T-helper 22 cell (primary cell): ENCODE results near the gene EMSY.
"Not testable (repeated sequence)": the region's sequence is repeated elsewhere in the genome, so short reads cannot be mapped to it uniquely, and the experiment has no call there.

Experiments used
- DNase-seq: peaks from one replicate; pipeline ENCODE4 v3.0.0-alpha.2; 2020; ENCODE audit warnings: low read depth

Gene EMSY

GRCh38 chr11:76574406-76574805 lies 129.6 kb downstream of the EMSY start:
- DNase-seq: no peak

DNA sequence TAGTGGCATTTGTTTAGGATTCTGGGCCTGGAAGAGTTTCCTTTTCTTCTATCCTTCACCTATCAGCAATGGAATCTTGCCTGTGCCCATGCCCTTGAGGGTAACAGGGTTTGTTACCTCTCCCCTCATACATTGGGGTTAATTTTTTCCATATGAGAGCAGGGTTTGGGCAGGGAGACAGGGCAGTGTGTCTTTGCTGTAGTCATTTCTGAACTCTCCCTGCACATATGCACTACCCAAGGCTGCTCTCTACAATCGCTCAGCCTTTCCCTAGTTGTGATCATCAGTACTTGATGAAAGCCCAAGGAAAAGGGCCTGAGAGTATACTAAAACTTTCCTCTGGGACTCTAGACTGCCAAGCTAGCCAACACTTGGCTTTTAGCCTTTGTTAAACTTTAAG lies 130.1 kb downstream of the EMSY start:
- DNase-seq: no peak

GRCh38 chr11:76577226-76577920 lies 132.6 kb downstream of the EMSY start:
- no peak for DNase-seq

GRCh38 chr11:76577921-76578653 lies 133.3 kb downstream of the EMSY start:
- DNase-seq: no peak

DNA sequence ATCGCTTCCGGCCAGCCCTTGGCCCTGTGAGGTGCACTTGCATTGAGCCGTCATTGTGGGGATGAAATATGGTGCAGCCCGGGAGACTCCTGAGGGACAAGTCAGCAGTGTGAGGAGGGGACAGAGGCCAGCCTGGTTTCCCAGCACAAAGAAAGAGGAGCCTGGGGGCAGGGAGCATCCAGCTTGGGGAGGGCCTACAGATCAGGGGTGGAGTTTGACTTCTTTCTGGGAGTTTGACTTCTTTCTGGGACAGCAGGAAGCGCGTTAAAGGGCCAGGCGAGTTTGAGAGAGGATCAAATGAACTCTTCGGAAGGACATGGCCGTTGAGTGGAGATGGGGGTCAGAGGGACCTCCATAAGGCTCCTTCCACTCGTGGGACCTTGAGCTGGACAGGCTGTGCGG lies 133.8 kb downstream of the EMSY start:
- no peak for DNase-seq

- DNase-seq: no peak
Measured at GRCh38 chr11:76579056-76579751, 134.4 kb downstream of the EMSY start.

- DNase-seq: no peak
Measured at GRCh38 chr11:76579752-76580151, 134.9 kb downstream of the EMSY start.

DNA sequence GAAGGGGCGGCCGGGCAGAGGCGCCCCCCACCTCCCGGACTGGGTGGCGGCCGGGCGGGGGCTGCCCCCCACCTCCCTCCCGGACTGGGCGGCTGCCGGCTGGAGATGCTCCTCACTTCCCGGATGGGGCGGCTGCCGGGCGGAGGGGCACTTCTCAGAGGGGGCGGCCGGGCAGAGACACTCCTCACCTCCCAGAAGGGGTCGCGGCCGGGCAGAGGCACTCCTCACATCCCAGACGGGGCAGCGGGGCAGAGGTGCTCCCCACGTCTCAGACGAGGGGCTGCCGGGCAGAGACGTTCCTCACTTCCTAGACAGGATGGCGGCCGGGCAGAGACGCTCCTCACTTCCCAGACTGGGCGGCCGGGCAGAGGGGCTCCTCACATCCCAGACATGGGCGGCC lies 137.7 kb downstream of the EMSY start:
- not testable (repeated sequence) for DNase-seq

DNA sequence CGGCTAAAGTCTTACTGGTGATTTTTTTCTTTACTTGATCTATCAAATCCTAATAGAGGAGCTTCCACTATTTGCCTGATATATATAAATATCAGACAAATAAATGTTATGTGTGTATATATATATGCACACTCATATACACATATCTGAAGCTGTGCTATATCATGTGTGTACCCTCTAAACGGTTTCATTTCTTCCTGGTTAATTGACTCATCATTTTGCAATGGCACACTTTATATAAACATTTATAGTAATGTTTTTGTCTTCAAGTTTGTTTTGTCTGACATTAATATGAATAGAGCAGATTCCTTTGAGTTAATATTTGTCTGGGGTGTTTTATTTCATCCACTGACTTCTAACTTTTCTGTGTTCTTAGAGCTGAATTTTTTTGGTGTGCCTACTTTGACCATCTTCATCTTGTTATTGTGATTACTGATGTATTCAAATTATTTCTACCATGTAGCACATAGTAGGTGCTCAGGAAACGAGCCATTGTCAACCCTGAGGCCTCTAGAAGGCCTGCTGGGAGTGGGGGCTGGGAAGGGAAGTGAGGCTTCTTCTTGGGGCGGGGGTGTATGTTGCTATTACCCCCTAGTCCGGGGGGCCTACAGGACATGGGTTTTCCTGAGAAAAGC lies 143.1 kb downstream of the EMSY start:
- DNase-seq: no peak

DNA sequence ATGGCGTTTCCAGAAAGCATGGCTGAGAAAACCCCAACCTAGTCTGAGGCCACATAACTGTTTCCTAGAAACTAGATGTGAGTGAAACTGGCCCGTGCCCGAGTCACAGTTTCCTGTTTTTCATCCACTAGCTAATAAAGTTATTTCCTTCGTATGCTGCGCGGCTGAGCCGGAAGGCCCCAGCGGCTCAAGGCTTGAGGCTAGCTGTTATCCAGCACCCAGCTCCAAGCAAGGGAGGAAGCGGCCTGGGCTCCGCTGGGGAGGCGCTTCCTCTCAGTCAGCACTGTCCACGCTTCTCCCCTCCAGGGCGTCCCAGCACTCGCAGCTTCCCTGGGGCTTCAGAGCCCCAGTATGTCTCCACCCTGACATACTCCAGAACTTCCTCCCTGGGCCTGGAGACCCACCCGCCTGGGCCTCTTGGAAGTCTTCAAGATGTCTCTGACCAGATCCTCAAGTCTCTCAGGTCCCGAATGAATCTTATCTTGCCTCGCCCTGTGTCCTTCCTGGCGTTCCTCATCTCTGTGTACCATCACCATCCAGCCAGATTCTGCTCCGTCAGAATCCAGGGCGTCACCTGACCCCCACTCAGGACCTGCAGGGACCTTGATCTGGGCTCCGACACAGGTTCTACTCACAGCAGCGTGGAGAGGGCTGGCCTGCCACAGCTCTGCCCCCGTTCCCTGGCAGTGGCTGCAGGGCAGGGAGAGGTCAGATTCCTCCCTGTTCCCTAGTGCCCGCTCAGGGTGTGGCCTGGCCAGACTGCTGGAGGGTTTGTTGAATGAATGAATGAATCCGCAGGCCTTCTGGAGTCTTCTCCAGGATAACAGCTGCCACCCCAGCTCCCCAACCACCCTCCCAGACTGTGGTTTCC lies 143.9 kb downstream of the EMSY start:
- DNase-seq: no peak

GRCh38 chr11:76589477-76589876 lies 144.7 kb downstream of the EMSY start:
- DNase-seq: no peak

GRCh38 chr11:76589964-76590950 lies 145.4 kb downstream of the EMSY start:
- DNase-seq: no peak

- DNase-seq: no peak
Measured at GRCh38 chr11:76591416-76591815, 146.6 kb downstream of the EMSY start.

DNA sequence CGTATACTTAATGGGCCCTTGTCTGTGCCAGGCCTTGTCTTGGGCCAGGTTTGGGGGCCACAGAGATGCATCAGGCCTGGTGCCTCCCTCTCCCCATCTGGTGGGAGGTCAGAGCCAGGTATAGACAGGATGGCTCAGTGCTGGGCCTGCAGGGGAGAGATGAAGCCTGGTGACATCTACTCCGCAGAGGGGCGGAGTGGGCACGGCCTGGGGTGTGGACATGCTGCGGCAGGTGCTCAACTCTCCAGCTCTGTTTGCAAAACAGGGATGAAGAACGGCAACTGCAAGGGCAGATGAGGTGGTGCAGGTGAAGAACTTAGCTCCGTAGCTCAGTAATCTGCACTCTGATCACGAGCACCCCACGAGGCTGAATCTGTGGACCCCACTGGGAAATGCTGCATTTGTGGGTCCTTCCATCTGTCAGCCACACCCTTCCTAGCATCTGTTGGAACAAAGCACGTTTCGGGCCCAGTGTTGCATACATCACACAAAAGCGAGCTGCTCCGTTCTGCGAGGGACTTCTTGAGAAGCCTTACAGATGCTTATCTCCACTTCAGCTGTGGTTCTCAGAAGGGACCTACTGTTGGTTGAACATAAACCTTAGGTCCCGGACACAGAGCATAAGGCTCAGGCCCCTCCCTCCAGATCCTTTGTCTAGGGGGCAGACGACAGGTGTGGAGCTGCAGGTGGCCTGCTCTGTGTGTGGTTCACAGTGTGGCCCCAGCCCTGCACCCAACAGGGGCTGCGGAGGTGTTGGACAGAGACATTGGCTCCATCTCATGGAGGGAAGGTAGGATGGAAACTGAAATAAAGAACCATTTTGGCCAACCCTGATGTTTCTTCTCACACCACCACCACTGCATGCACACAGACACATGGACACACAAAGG lies 147.5 kb downstream of the EMSY start:
- DNase-seq: no peak

GRCh38 chr11:76592961-76593360 lies 148.1 kb downstream of the EMSY start:
- no peak for DNase-seq

- not testable (repeated sequence) for DNase-seq
Measured at GRCh38 chr11:76595091-76595490, 150.3 kb downstream of the EMSY start.

GRCh38 chr11:76596652-76597051 lies 151.8 kb downstream of the EMSY start:
- no peak for DNase-seq

DNA sequence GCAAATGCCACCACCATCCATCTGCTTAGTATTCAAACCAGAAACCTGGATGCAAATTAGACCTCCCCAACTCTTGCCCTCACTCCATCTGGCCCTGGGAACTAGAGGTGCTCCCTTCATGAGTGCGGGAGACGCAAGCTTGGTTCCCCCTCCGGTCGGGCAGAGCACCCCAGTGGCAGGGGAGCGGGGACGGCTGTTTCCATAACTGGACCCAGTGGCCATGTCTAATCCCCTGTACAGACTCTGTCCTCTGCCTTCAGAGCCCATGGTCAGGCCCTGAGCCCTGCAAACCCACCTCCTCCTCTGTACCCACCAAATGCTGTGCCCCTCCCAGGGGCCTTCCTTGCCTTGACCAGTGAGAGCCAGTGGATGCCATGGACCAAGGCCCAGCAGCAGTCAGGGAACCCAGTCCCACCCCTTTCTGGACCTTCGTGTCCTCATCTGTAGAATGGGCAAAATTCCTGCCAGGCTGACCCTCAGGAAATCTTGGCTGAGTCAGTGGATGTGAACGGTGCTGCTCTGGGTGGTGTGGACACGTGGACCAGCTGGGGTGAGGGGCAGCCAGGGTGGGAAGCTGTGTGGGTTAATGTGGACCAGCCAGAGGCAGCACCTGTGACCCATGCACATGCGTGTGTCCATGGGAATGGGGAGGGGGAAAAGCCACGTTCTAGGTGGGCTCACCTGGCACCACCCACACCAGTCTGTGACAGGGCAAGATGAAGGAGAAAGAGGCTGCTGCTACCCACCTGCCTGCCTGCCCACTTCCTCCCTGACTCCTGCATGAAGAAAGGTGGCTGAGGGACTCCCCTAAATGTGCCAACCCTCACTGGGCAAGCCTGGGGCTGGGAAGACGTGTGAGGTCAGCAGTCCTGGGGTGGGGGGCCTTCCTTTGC lies 153.0 kb downstream of the EMSY start:
- DNase-seq: no peak
